Common myeloid progenitor, CD34-positive (primary cell): ENCODE results near the gene SBF2.

Source experiments
- CTCF ChIA-PET: fragments of 350-600 bp; sonication (Branson Sonifier 250); formaldehyde crosslinking; loops from one replicate; lab custom pipeline; 2021; ENCODE audit warnings: antibody characterized with exemption; lab: Charles Lee
- POLR2A ChIA-PET: fragments of 350-600 bp; sonication (Branson Sonifier 250); formaldehyde crosslinking; loops from one replicate; lab custom pipeline; 2021; ENCODE audit warnings: antibody characterized with exemption; lab: Charles Lee
- DNase-seq, 3 donors: peaks; one replicate each; pipeline versions ENCODE4 v3.0.0 to v3.0.0-alpha.2; 2013
- H3K27ac ChIP-seq, 2 experiments: 1 replicate in 1 of 2; 2 replicates in 1 of 2; pipeline ENCODE4 v1.7.0; 2013; ENCODE audit warnings: inconsistent platforms in 2 of 2, low read length in 2 of 2, mild to moderate bottlenecking in 2 of 2, low read depth in 1 of 2, moderate library complexity in 1 of 2; ENCODE audit not compliant: severe bottlenecking in 2 of 2, insufficient read depth in 1 of 2, poor library complexity in 1 of 2
- H3K27me3 ChIP-seq, 5 experiments: replicated peaks in 2 of 5; 1 replicate in 3 of 5; 2 replicates in 2 of 5; pipeline versions ENCODE4 v1.6.1 to v1.7.0; 2013; ENCODE audit warnings: low read length in 4 of 5, mild to moderate bottlenecking in 2 of 5, moderate library complexity in 2 of 5, inconsistent platforms in 1 of 5; ENCODE audit not compliant: insufficient read depth in 5 of 5, control insufficient read depth in 4 of 5
- H3K36me3 ChIP-seq, 4 experiments: 1 replicate in 2 of 4; 2 replicates in 2 of 4; pipeline versions ENCODE4 v1.6.1 to v1.7.0; 2013; ENCODE audit warnings: low read length in 3 of 4, control low read depth in 1 of 4, mild to moderate bottlenecking in 1 of 4; ENCODE audit not compliant: control insufficient read depth in 4 of 4, insufficient read depth in 4 of 4
- H3K4me1 ChIP-seq, 4 experiments: 1 replicate in 3 of 4; 2 replicates in 1 of 4; pipeline versions ENCODE4 v1.6.1 to v1.7.1; 2013; ENCODE audit warnings: low read length in 3 of 4, mild to moderate bottlenecking in 3 of 4, control low read depth in 1 of 4, inconsistent platforms in 1 of 4, moderate library complexity in 1 of 4; ENCODE audit not compliant: control insufficient read depth in 4 of 4, insufficient read depth in 4 of 4; ENCODE audit errors: control extremely low read depth in 1 of 4
- H3K4me3 ChIP-seq, 7 experiments: 1 replicate in 4 of 7; 2 replicates in 3 of 7; pipeline versions ENCODE4 v1.5.1 to v1.7.0; 2013; ENCODE audit warnings: mild to moderate bottlenecking in 7 of 7, low read length in 6 of 7, moderate library complexity in 6 of 7, inconsistent platforms in 2 of 7, low read depth in 2 of 7, control low read depth in 1 of 7; ENCODE audit not compliant: insufficient read depth in 4 of 7, control insufficient read depth in 1 of 7; ENCODE audit errors: extremely low read depth in 1 of 7
- H3K9me3 ChIP-seq, 5 experiments: 1 replicate in 4 of 5; 2 replicates in 1 of 5; pipeline versions ENCODE4 v1.6.1 to v1.7.1; 2013; ENCODE audit warnings: low read length in 4 of 5, mild to moderate bottlenecking in 2 of 5, inconsistent platforms in 1 of 5, low read depth in 1 of 5, moderate library complexity in 1 of 5; ENCODE audit not compliant: control insufficient read depth in 4 of 5, insufficient read depth in 2 of 5; ENCODE audit errors: control extremely low read depth in 1 of 5
- WGBS: methylation state at CpG from one replicate; pipeline ENCODE4 v1.1.5; 2013; ENCODE audit not compliant: insufficient coverage; 5-methylcytosine and 5-hydroxymethylcytosine counted together

SBF2 gene

DNA sequence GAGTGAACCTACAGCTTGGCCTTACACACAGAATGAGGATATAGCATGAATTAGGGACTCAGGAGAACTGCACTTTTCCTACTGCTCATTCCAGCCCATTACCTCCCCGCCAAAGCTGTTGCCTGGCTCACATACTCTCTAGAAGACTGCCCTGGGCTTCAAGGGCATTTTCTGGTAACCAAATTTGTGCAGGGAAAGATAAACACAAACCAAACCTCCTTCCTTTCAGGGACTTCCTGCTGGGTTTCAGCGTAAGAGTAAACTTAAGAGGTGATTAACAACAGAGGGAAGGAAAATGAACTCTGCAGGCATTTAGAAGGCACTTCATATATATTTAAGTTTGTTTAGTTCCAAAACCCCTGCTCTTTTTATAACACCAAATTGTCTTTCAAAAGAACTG, 435.2 kb downstream of the SBF2 start:
- WGBS: no CpG with 5 or more reads among the region's 2 CpGs
- Histone ChIP-seq H3K9me3 (no peaks in the 10 kb centered on the region), H3K36me3 (peaks cover 4 to 19% (median 15%) of the 10 kb centered on the region in 4 experiments), H3K4me1 (peaks cover 15 to 28% (median 25%) of the 10 kb centered on the region in 4 experiments), H3K27me3 (no peaks in the 10 kb centered on the region), H3K4me3 (peak overlapping the region in 5 of 7 experiments; percentile 2 to 54 (median 28)), H3K27ac (peak overlapping the region in 1 of 2 experiments; percentile 63)
- ChIA-PET POLR2A (no interaction called here), CTCF (interaction anchor here (1.3 kb wide), 1 partner anchor 114 kb away, joined by 3 read pairs; no protein-coding TSS in a partner anchor)
- peak; percentile 22 to 63 (median 50) for DNase-seq

- POLR2A ChIA-PET: no interaction called here
- CTCF ChIA-PET: interaction anchor here (1.3 kb wide), 1 partner anchor 114 kb away, joined by 3 read pairs; no protein-coding TSS in a partner anchor
- Histone ChIP-seq H3K9me3 (no peaks in the 10 kb centered on the region), H3K27me3 (no peaks in the 10 kb centered on the region), H3K4me3 (no peak overlapping the region), H3K27ac (peak overlapping the region in 1 of 2 experiments; percentile 63), H3K4me1 (peaks cover 15 to 27% (median 25%) of the 10 kb centered on the region in 4 experiments), H3K36me3 (peaks cover 4 to 19% (median 15%) of the 10 kb centered on the region in 4 experiments)
- DNase-seq: peak in 1 of 3 donors; percentile 6
- WGBS: 67% methylated on average over 2 of the region's 4 CpGs
Observed at GRCh38 chr11:9858218-9858617, 435.8 kb downstream of the SBF2 start.

DNA sequence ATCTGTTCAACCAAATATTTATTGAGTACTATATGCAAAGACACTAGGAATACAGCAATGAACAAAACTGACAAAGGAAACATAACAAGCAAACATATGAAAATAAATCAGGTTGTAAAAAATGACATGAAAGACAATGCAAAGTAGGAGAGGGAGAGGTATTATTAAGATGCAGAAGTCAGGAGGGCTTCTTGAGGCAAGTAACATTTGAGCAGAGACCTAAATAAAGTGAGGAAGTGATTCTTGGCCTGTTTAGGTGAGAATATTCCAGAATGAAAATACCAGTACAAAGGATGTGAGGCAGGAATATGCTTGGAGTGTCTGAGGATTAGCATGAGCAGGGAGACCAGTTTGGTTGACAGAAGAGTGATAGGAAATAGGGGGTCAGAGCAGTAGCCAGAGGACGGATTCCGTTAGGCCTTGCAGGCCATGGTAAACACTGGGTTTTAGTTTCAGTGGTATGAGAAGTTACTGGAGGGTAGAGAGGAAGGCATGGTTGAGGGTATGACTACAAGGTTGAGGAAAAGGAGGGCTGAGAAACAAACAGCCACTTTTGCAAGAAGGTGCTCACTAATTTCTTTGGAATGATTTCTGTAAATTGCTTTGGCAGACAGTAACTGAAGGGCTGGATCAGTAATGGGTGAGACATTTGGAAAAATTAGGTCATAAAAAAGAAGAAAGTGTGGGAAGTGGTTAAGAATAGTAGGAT, 438.3 kb downstream of the SBF2 start:
- ChIA-PET POLR2A (no interaction called here), CTCF (interaction anchor here (1.0 kb wide), 1 partner anchor 511 kb away, joined by 3 read pairs; no protein-coding TSS in a partner anchor)
- Histone ChIP-seq H3K36me3 (peaks cover 4 to 21% (median 16%) of the 10 kb centered on the region in 4 experiments), H3K9me3 (no peaks in the 10 kb centered on the region), H3K4me1 (peaks cover 15 to 25% (median 20%) of the 10 kb centered on the region in 4 experiments), H3K27ac (no peak overlapping the region), H3K27me3 (no peaks in the 10 kb centered on the region), H3K4me3 (no peak overlapping the region)
- 100% methylated on average over 2 of the region's 2 CpGs for WGBS
- DNase-seq: no peak

- Histone ChIP-seq H3K4me3 (no peak overlapping the region), H3K4me1 (peaks cover 11 to 12% (median 12%) of the 10 kb centered on the region in 4 experiments), H3K9me3 (no peaks in the 10 kb centered on the region), H3K27ac (no peak overlapping the region), H3K36me3 (peaks cover 4 to 25% (median 17%) of the 10 kb centered on the region in 4 experiments), H3K27me3 (no peaks in the 10 kb centered on the region)
- POLR2A ChIA-PET: no interaction called here
- 100% methylated on average over 1 of the region's 1 CpG for WGBS
- CTCF ChIA-PET: interaction anchor here (1.2 kb wide), 1 partner anchor 8 kb away, joined by 3 read pairs; no protein-coding TSS in a partner anchor
- no peak for DNase-seq
Observed at GRCh38 chr11:9853929-9854552, 440.0 kb downstream of the SBF2 start.

- CTCF ChIA-PET: no interaction called here
- POLR2A ChIA-PET: no interaction called here
- 88% methylated on average over 2 of the region's 2 CpGs for WGBS
- no peak overlapping the region for H3K27ac ChIP-seq
- peaks cover 4 to 28% (median 18%) of the 10 kb centered on the region in 4 experiments for H3K36me3 ChIP-seq
- no peak overlapping the region for H3K4me3 ChIP-seq
- no peaks in the 10 kb centered on the region for H3K4me1 ChIP-seq
- H3K27me3 ChIP-seq: no peaks in the 10 kb centered on the region
- no peaks in the 10 kb centered on the region for H3K9me3 ChIP-seq
- no peak for DNase-seq
Observed at GRCh38 chr11:9852465-9852864, 441.6 kb downstream of the SBF2 start.

DNA sequence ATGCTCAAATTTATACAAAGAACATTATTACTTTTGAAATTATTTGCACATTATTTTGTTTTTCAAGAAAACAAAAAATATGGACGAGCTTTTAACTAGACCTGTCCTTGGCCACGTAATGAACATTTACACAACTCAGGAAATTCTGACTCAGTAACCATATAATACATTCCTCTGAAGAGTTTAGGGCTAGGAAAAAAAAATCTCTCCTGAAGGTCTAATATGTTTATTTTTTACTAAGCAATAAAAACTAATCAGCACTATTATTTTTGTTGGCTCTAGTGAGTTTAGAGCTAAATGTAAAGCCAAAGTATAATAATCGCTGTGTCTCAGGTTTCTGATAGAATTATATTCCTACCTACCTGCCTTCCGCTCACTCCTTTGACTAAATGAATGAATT, 442.7 kb downstream of the SBF2 start:
- Histone ChIP-seq H3K27me3 (no peaks in the 10 kb centered on the region), H3K27ac (no peak overlapping the region), H3K4me3 (no peak overlapping the region), H3K36me3 (peaks cover 5 to 35% (median 19%) of the 10 kb centered on the region in 4 experiments), H3K9me3 (no peaks in the 10 kb centered on the region), H3K4me1 (no peaks in the 10 kb centered on the region)
- POLR2A ChIA-PET: no interaction called here
- CTCF ChIA-PET: no interaction called here
- DNase-seq: no peak
- WGBS: no CpG with 5 or more reads among the region's 4 CpGs
